GM21717 (cell line): ENCODE results near the gene TMEM119.

Experiments used
- ATAC-seq: cut with Tn5 transposase; IDR thresholded peaks from one replicate; pipeline ENCODE4 v1.9.1; 2021; ENCODE audit warnings: mild to moderate bottlenecking, moderate library complexity; ENCODE audit not compliant: unreplicated experiment

The TMEM119 gene

DNA sequence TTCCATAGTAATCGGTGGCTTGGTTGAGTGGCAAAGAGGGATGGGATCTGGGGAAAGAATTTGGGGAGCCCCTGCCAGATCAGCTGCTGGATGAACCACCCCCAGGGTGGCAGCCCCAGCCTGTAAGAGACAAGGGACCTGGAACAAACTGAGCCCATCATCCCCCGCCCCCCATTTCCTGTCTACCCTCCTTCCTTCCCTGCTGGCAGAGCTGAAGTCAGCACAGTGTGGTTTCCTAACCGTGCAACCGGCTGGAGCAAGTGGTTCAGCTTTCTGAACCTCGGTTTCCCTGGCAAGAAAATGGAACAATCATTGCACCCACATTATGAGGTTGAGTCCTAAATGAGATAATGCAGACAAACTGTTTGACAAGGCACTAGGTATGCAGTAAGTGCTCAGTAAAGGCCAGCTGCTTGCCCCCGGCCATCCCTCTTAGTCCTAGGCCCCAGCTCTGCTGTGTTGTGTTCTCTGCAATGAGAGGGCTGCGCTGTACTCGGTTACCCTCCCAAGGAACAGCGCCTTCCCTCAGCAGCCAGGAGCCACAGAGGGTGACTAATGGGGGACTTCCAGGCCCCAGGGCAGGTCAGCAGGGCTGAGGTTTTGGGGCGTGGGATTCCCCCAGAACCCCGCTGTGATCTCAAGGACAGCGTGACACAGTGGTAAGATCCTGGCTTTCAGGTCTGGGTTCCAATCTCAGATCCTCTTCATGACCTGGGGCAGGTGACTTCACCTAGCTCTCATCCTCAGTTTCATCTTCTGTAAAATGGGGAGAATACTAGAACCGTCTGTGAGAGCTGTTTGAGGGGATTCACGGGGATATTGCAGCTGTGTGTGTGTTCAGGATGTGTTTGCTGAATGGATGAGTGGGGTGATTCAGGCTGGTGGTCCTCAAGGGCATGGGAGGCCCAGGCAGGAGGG is 19.3 kb upstream of the TMEM119 start:
- peak; percentile 81 for ATAC-seq

DNA sequence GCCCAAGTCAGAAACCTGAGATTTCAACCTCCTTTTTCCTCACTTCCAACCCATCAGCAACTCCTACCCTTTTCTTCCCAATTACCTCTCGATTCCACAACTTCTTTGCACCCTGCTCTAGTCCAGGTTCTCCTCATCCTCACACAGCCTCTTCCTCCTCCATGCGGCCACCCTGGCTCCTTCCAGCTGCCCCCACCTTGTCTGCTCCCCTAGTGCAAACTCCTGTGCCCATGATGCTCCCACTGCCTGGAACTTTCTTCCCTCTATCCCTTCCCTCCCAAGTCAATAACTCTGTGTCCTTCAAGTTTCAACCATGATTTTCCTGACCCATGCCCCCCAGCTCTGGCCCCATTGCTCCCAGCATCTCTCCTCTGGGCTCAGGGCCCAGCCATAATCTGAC is 18.5 kb upstream of the TMEM119 start:
- ATAC-seq, result no peak

DNA sequence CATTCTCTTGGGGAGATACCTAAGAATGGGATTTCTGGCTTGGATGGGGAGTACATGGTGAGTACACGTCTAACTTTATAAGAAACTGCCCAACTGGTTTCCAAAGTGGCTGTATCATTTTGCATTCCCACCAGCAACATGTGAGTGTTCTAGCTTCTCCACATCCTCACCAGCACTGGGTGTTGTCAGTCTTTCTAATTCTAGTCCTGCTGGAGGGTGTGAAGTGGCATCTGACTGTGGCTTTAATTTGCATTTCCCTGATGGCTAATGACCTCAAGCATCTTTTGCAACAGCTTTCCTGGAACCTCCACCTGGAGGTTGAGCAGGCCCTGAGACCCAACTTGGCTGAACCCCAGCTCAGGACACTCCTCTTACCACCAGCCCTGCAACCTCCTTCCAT is 18.0 kb upstream of the TMEM119 start:
- ATAC-seq, result no peak

DNA sequence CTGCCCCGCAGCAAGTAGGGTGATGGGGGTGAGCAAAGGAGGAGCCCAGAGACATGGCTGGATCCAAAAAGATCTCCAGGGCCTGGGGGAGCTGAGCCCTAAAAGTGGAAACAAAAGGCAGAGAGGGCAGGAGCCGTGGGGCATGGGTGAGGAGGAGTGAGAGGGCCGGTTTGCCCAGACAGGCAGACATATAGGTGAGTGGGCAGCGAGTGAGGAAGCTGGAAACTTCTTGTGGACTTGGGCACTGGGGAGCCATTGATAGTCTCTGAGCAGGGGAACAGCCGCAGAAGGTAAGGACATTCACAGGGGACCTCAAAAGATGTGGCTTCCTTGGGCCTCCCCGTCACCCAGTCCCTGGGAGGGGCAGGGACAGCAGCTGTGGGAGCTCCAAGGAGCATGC is 16.8 kb upstream of the TMEM119 start:
- no peak for ATAC-seq

DNA sequence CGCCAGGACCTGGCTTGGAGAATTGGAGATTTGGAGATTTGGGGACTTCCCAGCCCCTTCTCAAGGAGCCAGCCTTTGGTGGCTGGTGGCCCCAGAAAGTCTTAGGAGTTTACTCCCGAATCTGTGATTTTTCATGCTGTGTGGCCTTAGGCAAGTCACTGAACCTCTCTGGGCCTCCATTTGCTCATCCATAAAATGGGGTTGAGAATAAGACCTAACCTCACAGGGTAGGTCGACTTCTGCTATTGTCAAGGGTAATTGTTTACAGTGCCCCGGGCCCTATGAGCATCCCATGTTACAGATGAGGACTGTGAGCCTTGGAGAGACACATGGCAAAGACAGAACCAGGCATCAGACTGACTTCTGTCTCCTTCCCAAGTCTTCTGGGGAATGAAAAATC is 16.2 kb upstream of the TMEM119 start:
- ATAC-seq, result no peak

DNA sequence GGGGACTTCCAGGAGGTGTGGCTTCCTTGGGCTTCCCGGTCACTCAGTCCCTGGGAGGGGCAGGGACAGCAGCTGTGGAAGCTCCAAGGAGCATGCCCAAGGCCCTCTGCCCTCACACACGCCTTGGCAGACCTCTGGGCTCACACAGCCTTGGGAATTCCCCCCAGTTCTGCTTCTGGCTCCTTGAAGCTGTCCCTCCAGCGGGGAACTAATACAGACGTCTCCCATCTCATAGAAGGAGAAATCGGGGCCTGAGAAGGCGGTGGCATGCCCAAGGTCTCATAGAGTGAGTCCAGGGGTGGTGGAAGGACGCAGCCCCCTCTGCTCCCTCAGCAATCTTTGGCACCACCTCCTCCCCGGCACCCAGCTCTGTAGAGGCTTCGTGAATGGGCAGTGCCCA is 15.7 kb upstream of the TMEM119 start:
- ATAC-seq, result no peak

DNA sequence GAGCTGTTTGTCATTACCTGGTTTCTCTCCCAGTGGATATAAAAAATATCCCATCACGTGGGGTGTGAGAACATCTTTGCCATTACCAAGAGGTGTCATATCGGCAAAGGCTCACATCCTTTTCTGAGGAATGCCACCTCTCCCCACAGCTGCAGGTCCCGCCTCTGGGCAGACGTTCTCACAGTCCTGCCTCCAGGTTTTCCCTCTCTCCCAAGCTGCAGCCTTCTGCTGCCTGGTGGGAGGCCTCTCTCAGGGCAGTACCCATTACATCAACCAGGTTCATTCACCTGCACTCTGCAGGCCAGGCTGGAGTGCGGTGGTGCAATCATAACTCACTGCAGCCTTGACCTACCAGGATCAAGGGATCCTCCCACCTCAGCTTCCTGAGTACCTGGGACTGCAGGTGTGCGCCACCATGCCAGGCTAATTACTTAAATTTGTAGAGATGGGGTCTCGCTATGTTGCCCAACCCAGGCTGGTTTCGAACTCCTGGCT is 15.0 kb upstream of the TMEM119 start:
- ATAC-seq, result no peak

DNA sequence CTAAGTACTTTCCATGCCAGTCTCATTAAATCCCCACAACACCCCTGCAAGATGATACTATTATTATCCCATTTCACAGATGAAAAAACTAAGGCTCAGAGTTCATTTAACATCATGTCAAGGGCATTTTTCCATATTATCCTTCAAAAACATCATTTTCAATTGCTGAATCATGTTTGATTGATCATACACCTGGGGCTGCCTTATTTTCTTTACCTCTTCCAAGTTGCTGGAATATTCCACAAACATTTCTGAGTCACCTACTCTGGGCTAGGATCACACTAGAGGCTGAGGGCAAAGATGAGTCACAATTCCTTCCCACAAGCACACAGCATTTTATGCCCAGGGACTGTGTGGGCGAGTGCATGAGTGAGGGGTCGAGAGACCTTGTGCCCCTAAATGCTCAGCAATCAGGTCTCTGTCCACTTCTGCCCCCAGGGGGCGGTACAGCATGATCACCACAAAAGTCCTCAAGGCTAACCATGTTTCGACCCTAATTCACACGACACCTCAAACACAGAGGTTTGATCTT is 14.1 kb upstream of the TMEM119 start:
- no peak for ATAC-seq

DNA sequence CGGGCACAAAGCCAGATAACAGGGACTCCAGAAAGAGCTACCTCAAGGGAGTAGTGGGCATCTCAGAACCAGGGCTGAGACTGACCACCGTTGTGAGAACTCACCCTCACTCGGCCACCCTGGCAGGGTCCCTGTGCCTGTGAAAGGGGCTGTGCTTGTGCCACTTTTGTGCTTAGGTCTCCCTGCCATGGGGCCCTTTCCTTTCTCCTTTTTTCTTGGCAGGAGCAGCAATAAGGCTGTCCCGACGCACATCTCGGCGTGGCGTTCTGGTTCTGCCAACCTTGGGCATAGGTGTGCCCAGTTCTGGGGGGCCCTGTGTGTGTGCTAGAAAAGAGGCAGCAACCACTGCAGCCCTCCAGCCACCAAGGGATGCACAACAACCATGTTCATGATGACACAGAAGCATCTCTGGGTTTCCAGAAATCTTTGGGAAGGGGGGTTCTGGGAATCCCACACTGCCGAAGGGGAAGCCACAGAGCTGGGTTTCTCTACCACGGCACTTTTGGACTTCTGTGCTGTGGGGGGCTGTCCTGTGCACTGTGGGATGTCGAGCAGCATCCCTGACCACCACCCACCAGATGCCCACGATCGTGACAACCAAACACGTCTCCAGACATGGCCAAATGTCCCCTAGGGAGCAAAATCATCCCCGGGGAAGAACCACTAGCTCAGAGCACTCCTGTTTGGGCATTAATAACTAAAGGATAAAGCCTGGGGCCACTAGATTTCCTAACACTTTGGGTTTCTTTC is 13.1 kb upstream of the TMEM119 start:
- no peak for ATAC-seq

DNA sequence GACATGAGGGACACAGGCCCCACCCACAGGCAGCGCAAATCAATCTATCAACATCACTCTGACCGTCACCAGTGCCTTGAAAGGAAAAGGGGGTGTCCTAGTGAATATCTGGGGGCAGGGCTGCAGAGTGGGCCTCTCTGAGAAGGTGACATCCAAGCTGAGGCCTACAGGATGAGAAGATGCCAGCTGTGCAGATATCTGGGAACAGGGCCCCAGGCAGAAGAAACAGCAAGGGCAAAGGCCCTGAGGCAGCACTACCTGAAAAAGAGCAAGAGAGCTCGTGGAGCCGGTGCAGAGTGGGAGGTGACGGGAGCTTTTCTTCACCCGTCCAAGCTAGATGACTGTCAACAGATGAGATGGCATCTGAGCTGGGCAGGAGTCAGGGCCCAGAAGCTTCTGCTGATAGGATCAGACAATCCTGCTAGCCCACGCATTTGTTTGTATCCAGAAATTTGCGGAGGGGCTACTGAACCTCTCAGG is 12.5 kb upstream of the TMEM119 start:
- no peak for ATAC-seq

DNA sequence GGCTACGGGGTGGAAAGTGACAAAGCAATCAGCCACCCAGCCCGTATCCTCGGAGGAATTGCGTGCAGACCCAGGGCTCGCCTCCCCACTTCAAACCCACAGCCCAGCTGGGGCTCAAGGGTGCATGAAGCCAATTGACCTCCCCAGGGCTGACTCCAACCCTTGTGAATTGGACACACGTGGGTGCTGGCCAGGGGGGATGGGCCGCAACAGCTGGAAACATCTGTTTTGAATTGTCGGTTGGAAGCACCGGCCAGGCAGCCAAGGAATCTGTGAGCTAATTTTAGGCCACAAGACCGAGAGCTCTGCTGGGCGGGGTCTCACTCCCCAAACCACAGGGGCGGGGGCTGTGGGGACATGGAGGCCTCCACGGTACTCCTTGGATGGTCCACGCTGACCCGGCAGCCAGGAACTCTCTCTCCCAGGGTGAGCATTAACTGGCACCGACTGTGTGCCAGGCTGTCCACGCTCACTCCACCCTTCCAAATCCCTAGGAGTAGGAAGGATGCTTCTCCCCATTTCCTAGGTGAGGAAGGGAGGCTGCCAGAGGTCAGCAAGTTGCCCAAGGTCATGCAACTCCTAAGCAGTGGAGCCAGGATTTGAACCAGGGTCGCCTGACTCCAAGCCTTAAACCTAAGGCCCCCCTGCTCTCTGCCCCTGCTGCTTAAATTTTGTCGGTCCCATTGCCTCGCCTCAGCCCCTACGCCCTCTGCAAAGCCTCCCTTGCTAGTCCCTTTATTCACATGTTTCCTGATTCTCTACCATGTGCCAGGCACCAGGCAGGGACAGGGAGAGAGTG is 11.9 kb upstream of the TMEM119 start:
- ATAC-seq, result no peak

DNA sequence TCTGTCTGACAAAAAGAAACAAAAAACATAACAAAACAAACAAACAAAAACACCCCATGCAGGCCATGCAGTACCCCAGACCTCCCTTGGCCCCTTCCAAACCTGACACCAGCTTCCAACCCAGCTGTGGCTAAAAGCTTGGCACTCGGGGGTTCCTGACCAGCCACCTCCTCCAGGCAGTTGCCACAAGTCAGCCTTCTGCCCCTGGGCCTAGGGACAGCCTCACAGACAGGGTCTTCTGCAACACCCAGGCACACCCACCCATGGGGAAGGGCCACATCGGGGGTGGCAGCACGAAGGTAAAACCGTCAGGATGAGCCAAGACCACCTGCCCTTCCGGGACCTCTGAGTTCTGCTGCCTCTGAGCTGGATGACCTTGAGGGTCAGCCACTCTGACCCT is 10.7 kb upstream of the TMEM119 start:
- ATAC-seq, result no peak

DNA sequence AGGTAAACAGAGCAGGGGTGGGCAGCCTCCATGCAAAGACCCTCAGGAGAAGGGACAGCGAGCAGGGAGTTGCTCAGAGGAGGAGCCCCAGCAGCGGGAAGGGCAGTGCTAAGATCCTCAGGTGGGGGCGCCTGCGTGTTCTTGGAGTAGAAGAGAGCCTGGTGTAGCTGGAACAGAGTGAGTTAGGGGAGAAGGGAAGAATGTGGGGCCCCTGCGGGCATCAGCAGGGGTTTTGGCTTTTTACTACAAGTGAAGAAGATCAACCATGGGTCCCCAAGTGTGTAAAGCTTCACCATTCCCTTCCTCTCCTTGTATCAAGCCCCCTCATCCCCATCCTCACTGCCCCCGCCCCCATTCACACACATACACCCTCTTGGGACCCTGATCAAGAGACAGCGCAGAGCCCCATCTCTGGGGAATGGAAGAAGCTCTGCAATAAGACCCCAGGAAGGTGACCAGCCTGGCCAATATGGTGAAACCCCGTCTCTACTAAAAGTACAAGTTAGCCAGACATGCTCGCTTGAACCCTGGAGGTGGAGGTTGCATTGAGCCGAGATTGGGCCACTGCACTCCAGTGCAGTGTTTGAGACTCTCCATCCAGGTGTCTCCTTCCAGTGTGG is 10.2 kb upstream of the TMEM119 start:
- no peak for ATAC-seq

DNA sequence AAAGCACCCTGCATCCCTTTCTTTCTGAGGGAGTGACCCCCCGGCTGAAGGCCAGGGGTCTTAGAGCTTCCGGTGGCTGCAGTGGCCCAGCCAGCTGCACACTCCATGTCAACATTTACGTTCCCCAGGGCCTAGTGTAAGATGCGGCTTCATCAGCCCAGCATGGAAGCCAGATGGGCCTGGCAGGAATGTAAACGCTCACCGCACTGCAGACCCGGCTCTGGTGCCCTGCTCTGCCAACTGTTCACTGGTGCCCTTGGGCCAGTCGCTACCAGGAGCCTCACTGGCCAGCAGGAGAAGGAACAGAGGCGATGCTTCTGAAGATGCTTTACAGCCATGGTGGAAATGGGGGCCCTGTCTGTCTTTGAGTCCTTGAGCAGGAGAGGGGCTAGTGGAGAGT is 8.6 kb upstream of the TMEM119 start:
- no peak for ATAC-seq

DNA sequence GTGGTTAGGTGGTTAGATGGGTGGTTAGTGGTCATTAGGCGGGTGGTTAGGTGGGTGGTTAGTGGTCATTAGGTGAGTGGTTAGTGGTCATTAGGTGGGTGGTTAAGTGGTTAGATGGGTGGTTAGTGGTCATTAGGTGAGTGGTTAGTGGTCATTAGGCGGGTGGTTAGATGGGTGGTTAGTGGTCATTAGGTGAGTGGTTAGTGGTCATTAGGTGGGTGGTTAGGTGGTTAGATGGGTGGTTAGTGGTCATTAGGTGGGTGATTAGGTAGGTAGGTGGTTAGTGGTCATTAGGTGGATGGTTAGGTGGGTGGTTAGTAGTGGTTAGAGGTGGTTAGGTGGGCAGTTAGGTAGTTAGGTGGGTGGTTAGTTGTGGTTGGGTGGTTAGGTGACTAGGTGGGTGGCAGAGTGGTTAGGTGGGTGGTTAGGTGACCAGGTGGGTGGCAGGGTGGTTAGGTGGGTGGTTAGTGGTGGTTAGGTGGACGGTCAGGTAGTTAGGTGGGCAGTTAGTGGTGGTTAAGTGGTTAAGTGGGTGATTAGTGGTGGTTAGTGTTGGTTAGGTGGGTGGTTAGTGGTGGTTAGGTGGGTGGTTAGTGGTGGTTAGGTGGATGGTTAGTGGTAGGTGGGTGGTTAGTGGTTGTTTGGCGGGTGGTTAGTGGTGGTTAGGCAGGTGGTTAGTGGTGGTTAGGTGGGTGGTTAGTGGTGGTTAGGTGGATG is 8.0 kb upstream of the TMEM119 start:
- no peak for ATAC-seq

DNA sequence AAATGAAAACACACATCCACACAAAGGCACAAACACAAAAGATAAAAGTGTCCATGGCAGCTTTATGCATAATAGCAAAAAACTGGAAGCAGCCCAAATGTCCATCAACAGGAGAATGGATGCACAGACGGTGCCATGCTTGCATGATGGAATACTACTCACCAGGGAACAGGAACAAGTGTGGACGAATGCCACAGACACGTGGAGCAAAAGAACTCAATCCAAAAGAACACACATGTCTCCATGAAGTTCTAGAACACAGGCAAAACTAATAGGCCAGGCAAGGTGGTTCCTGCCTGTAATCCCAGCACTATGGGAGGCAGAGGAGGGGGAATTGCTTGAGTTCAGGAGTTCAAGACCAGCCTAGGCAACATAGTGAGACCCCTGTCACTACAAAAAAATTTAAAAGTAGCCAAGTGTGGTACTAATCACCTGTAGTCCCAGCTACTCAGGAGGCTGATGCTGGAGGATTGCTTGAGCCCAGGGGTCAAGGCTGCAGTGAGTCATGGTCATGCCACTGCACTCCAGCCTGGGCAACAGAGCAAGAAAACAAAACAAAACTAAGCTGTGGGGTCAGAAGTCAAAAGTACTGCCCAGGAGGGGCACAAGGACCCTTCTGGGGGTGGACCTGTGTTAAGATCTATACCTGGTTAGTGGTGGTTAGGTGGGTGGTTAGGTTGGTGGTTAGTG is 7.3 kb upstream of the TMEM119 start:
- no peak for ATAC-seq

DNA sequence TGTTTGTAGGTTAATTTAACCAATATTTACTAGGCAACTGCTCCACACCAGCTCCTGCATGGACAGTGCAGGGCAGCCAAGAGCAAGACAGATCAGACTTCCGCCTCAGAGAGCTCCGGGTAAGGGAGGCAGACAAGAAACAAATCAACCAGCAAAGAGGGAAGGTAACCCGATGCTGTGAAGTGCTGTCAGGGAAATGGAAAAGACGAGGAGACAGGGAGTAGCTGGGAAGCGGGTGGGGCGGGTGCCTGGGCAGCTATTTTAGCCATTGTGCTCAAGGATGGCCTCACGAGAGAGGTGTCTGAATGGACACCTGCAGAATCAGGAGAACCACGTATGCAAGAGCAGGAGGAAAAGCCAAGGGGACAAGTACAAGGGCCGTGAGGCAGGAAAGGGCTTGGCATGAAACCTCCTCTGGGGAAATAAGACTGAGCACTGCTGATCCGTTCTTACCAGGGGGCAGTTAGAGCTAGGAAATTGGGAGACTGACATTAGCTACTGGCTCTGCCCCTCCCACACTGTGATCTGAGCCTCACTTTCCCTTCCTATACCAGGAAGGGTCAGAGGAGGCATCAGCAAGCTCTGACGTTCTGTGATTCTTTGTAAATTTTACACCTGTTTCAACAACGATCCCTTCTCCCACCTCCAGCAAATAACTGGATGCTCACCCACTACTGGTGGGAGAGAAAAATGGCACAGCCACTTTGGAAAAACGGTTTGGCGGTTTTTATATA is 6.5 kb upstream of the TMEM119 start:
- ATAC-seq, result no peak

DNA sequence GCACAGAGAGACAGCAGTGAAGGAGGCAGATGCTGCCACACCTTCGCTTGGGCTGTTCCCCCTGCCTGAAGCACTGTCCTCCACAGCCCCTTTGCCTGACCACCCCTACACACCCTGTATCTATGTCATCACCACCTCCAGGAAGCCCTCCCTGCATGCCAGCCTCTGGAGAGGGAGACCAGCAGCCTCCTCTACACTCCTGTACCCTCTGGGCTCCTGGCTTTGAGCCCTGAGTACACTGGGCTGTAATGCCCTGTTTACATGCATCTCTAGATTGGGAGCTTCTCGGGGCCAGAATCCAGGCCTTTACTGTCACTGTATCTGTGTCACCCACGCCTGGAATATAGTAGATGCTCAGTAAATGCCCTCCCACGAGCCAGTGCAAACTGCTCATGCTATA is 5.9 kb upstream of the TMEM119 start:
- ATAC-seq, result no peak
